Stimulated activated memory B cell treated with anti-CD40 and anti-IgM and Interleukin-4, amounts not matched to agents 10 μg/mL and 1 μg/mL and 100 μg/mL, for 72 hours (primary cell): ENCODE measurements around the gene IL10.

Source experiments
- ATAC-seq: fragments of 150-1000 bp; cut with Tn5 transposase; 2 replicates; pipeline ENCODE4 v1.10.0; 2021
- H3K27ac Mint-ChIP-seq: one replicate; pipeline ENCODE4 v1.8.0; 2022; ENCODE audit warnings: mild to moderate bottlenecking, mixed read lengths
- H3K27me3 Mint-ChIP-seq: one replicate; pipeline ENCODE4 v1.8.0; 2022; ENCODE audit warnings: mixed read lengths
- H3K36me3 Mint-ChIP-seq: one replicate; pipeline ENCODE4 v1.8.0; 2022; ENCODE audit warnings: mixed read lengths
- H3K4me1 Mint-ChIP-seq: one replicate; pipeline ENCODE4 v1.8.0; 2022; ENCODE audit warnings: mixed read lengths
- H3K4me3 Mint-ChIP-seq: one replicate; pipeline ENCODE4 v1.8.0; 2022; ENCODE audit warnings: mild to moderate bottlenecking, moderate library complexity, mixed read lengths
- H3K9me3 Mint-ChIP-seq: one replicate; pipeline ENCODE4 v1.8.0; 2022; ENCODE audit warnings: mixed read lengths

The IL10 gene

GRCh38 chr1:206772243-206772937 is at the start of gene IL10:
Gene IL10 (minus strand): TSS chr1:206772494. CDS start chr1:206772435, 59 bp downstream.
- Mint-ChIP-seq H3K36me3 (no peaks in the 10 kb centered on the region), H3K27me3 (no peaks in the 10 kb centered on the region), H3K4me1 (peaks cover 65% of the 10 kb centered on the region), H3K27ac (no peak within 1 kb of the TSS), H3K4me3 (peak within 1 kb of the TSS; percentile 55), H3K9me3 (no peaks in the 10 kb centered on the region)
- no peak for ATAC-seq

GRCh38 chr1:206821493-206821892 is 49.2 kb upstream of the IL10 start:
- no peak for ATAC-seq
- H3K4me1 Mint-ChIP-seq = peaks cover 17% of the 10 kb centered on the region
- H3K27me3 Mint-ChIP-seq = no peaks in the 10 kb centered on the region
- H3K4me3 Mint-ChIP-seq = no peak overlapping the region
- H3K27ac Mint-ChIP-seq = no peak overlapping the region
- no peaks in the 10 kb centered on the region for H3K36me3 Mint-ChIP-seq
- H3K9me3 Mint-ChIP-seq = peaks cover 2% of the 10 kb centered on the region

DNA sequence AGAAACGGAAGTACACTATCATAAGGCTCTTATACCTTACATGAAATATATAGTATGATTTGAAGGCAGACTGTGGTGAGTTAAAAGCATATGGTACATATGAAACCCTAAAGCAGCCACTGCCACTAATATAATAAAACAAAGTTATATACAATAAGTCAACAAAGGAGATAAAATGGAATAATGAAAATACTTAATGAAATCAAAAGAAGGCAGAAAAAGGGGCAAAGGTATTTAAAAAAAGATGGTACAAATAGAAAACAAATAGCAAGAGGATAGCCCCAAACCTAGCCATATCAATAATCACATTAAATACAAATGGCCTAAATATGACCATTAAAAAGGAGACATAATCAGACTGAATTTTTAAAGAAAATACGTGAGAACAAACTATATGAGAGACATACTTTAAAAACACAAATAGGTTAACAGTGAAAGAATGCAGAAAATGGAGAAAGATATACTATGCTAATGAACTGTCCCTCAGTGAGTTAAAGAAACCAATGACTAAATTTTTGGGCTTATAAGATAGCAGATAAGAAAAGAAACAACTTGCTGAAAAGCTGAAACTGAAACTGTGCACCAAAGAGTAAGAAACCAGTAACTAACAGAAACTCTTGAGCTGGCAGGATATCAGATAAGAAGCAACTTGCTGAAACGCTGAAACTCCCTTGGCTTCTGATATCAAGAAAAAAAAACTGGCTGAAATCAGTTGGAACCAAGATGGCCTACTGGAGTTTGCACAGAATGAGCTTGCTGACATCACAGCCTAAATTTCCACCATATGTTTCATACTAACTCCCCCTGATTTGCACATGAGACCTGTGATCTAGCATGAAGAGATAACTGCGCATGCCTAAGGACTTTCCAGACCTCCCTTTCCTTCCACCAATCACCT is 44.3 kb upstream of the IL10 start:
- Mint-ChIP-seq H3K9me3 (peaks cover 4% of the 10 kb centered on the region), H3K27ac (peak overlapping the region; percentile 42), H3K27me3 (no peaks in the 10 kb centered on the region), H3K4me3 (no peak overlapping the region), H3K36me3 (no peaks in the 10 kb centered on the region), H3K4me1 (peaks cover 38% of the 10 kb centered on the region)
- no peak for ATAC-seq

- ATAC-seq = peak; percentile 76
Measured at GRCh38 chr1:206814716-206815341, 42.5 kb upstream of the IL10 start.

DNA sequence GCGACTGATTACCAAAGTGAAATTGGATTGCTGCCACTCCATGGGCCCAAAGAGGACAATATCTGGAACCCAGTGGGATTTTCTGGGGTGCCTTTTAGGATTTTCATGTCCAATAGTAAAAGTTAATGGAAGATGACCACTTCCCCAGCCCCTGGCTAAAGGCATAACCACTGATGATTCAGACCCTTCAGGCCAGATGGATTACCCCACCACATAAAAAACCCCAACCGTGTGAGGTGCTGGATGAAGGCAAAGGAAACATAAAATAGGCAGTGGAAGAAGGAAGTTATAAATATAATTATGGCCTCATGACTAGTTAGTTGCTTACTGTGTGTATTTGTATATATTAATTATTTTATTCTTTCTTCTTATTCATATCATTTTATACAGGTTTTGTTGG is 40.2 kb upstream of the IL10 start:
- Mint-ChIP-seq H3K27ac (no peak overlapping the region), H3K4me3 (no peak overlapping the region), H3K4me1 (peaks cover 48% of the 10 kb centered on the region), H3K27me3 (no peaks in the 10 kb centered on the region), H3K36me3 (no peaks in the 10 kb centered on the region), H3K9me3 (peaks cover 4% of the 10 kb centered on the region)
- ATAC-seq = no peak

More at GRCh38 chr1:206814716-206815341, 42.5 kb upstream of the IL10 start:
- H3K36me3 Mint-ChIP-seq = no peaks in the 10 kb centered on the region
- no peaks in the 10 kb centered on the region for H3K27me3 Mint-ChIP-seq
- peak overlapping the region; percentile 54 for H3K27ac Mint-ChIP-seq
- peaks cover 38% of the 10 kb centered on the region for H3K4me1 Mint-ChIP-seq
- no peak overlapping the region for H3K4me3 Mint-ChIP-seq
- H3K9me3 Mint-ChIP-seq = peaks cover 4% of the 10 kb centered on the region

DNA sequence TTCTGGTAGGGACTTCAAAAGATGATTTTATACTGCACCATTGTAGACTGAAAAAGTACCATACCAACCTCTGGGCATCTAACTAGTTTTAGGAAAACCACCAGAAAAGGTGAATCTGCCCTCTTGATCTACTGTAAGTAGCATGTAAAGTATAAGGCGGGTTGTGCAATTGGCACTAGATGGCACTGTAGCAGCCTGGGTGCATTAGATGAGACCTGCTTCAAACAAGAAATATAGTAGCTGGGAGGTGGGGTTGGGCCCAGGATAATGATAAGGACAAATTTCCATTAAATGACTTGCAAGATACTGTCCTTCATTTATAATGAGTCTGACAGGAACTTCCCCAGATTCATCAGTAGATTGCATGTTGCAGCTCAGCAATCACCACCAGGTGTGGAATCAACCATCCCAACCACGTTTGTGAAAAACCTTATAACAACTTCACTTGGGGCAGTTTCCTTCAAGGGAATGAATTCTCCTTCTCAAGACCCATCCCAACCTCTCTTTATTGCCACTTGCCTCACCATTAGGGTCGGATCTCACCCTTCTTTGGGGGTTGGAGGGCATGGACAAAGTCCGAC is 37.3 kb upstream of the IL10 start:
- Mint-ChIP-seq H3K9me3 (no peaks in the 10 kb centered on the region), H3K27me3 (no peaks in the 10 kb centered on the region), H3K36me3 (no peaks in the 10 kb centered on the region), H3K4me1 (peaks cover 27% of the 10 kb centered on the region), H3K27ac (no peak overlapping the region), H3K4me3 (no peak overlapping the region)
- no peak for ATAC-seq

- H3K4me3 Mint-ChIP-seq = no peak overlapping the region
- peaks cover 21% of the 10 kb centered on the region for H3K4me1 Mint-ChIP-seq
- no peaks in the 10 kb centered on the region for H3K27me3 Mint-ChIP-seq
- no peak overlapping the region for H3K27ac Mint-ChIP-seq
- H3K9me3 Mint-ChIP-seq = no peaks in the 10 kb centered on the region
- H3K36me3 Mint-ChIP-seq = no peaks in the 10 kb centered on the region
- ATAC-seq = peak; percentile 88
Measured at GRCh38 chr1:206808615-206809014, 36.3 kb upstream of the IL10 start.

DNA sequence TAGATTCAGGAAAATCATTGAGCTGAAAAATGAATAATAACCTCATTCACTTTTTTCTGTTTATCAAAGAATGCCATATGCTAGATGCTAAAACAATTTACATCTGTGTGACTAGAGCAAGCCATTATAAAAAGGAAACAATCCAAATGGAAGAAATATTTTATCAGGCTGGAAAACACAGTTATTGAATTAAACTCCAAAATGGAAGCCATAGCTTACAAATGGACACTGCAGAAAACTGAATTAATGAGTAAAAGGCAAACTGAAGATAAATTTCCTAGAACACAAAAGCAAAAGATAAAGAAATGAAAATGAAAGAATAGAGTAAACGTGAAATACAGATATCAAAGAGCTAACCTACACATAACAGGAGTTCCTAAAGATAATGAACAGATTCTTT is 33.1 kb upstream of the IL10 start:
- Mint-ChIP-seq H3K4me3 (no peak overlapping the region), H3K9me3 (no peaks in the 10 kb centered on the region), H3K27ac (no peak overlapping the region), H3K27me3 (no peaks in the 10 kb centered on the region), H3K36me3 (no peaks in the 10 kb centered on the region), H3K4me1 (peaks cover 43% of the 10 kb centered on the region)
- no peak for ATAC-seq

DNA sequence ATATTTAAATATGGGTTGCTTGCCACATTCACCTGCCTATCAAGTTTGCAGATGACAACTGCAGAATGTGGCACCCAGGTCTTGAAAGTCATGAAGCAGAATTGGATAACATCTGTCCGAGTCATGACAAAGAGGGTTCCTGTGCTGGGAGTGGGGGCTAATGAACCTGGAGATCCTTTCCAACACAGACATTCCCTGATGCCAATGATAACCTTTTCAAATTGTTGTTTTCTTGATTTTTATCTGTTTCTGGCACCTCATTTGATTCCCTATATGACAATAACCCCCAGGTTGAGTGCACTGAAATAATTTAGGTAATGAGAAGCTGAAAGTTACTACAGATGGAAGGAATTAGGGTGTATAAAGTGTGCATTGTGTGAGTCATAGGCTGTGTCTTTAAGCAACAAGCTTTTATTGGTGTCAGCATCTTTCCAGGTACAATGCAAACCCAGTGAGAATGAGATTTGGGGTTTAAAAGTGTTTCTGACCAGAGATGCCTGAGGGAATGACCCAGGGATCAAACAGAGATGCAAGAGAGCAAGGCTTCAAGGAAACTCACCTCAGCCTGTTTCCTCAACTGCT is 32.0 kb upstream of the IL10 start:
- ATAC-seq = no peak
- Mint-ChIP-seq H3K27ac (peak overlapping the region; percentile 46), H3K9me3 (no peaks in the 10 kb centered on the region), H3K4me3 (no peak overlapping the region), H3K27me3 (no peaks in the 10 kb centered on the region), H3K4me1 (peaks cover 48% of the 10 kb centered on the region), H3K36me3 (no peaks in the 10 kb centered on the region)

GRCh38 chr1:206803221-206803730 is 31.0 kb upstream of the IL10 start:
- Mint-ChIP-seq H3K4me3 (no peak overlapping the region), H3K9me3 (no peaks in the 10 kb centered on the region), H3K27ac (peak overlapping the region; percentile 46), H3K36me3 (no peaks in the 10 kb centered on the region), H3K4me1 (peaks cover 41% of the 10 kb centered on the region), H3K27me3 (no peaks in the 10 kb centered on the region)
- peak; percentile 97 for ATAC-seq

GRCh38 chr1:206802401-206802800 is 30.1 kb upstream of the IL10 start:
- Mint-ChIP-seq H3K27ac (peak overlapping the region; percentile 46), H3K4me3 (no peak overlapping the region), H3K36me3 (no peaks in the 10 kb centered on the region), H3K4me1 (peaks cover 46% of the 10 kb centered on the region), H3K9me3 (no peaks in the 10 kb centered on the region), H3K27me3 (no peaks in the 10 kb centered on the region)
- no peak for ATAC-seq

DNA sequence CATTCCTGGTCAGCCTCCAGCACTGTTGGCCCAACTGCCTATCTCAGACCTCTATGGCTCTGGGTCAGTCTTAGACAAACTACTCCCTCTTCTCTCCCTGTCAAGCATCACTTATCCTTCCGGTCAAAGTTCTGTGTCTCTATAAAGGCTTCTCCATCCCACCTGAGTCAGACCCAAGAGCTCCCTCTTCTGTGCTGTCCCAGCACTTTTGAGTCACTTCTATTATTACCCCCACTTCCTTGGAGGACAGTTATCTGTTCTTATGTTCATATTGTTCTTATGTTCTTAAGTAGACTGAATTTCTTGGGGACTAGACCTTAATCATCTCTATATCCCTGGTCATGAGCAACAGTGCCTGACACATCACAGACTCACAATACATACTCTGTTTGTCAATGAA is 29.2 kb upstream of the IL10 start:
- Mint-ChIP-seq H3K4me1 (peaks cover 48% of the 10 kb centered on the region), H3K9me3 (no peaks in the 10 kb centered on the region), H3K27me3 (no peaks in the 10 kb centered on the region), H3K27ac (peak overlapping the region; percentile 12), H3K36me3 (no peaks in the 10 kb centered on the region), H3K4me3 (no peak overlapping the region)
- ATAC-seq = no peak

DNA sequence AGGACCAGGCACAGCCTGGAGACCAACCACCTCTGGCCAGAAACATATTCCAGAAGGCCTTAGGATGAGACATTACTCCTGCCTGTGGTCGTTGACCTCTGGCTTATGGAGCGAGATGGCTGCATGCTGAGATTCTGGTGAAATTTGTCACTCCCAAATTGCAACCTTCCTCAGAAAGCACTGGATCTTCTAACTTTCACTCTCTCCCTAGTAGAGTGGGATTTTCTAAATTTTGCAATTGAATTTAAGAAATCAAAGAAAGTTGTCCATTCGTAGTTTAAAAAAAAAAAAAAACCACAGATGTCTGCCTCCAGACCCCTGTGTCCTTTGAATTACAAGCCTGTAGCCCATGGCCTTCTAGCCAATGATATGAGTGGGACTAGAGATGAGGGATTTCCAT is 28.6 kb upstream of the IL10 start:
- no peak for ATAC-seq
- Mint-ChIP-seq H3K4me1 (peaks cover 48% of the 10 kb centered on the region), H3K4me3 (no peak overlapping the region), H3K36me3 (no peaks in the 10 kb centered on the region), H3K9me3 (no peaks in the 10 kb centered on the region), H3K27me3 (no peaks in the 10 kb centered on the region), H3K27ac (no peak overlapping the region)

DNA sequence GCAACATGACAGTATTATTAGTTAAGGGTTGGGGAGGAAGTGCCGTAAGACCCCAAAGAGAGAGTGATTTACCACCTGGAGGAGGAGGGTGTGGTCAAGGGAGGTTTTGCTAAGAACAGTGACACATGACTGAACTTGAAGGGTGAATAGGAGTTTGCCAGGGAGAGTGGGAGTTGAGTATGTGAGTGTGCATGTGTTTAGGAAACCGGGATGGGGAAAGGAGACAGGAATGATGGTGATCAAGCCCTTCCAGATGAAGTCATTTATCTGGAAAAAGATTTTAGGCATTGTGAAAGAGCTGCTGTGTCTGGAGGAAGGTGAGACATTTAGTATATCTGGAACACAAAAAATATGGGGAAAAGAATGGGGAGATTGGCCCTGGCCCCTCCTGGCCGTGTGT is 28.1 kb upstream of the IL10 start:
- peaks cover 52% of the 10 kb centered on the region for H3K4me1 Mint-ChIP-seq
- no peaks in the 10 kb centered on the region for H3K36me3 Mint-ChIP-seq
- H3K4me3 Mint-ChIP-seq = no peak overlapping the region
- no peak for ATAC-seq
- H3K27ac Mint-ChIP-seq = no peak overlapping the region
- no peaks in the 10 kb centered on the region for H3K27me3 Mint-ChIP-seq
- no peaks in the 10 kb centered on the region for H3K9me3 Mint-ChIP-seq

DNA sequence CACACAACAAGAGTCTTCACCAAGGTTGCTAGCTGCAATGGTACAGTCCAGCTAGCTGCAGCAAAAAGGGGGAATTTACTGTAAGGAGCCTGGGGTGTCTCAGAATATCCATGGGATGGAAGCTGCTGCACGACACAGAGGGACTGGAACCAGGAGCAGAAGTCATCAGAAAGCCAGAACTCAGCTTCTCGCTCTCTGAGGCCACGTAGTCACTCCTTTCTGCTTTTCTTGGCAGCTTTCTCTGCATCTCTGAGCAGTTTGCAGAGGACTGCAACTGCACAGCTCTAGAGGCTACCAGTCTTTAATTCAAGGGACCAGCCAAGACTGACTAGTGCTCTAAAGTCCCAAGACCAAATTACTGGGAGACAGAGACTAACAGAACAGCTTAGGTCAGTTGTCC is 27.0 kb upstream of the IL10 start:
- H3K4me1 Mint-ChIP-seq = peaks cover 63% of the 10 kb centered on the region
- no peak overlapping the region for H3K4me3 Mint-ChIP-seq
- ATAC-seq = no peak
- H3K36me3 Mint-ChIP-seq = no peaks in the 10 kb centered on the region
- no peak overlapping the region for H3K27ac Mint-ChIP-seq
- peaks cover 1% of the 10 kb centered on the region for H3K9me3 Mint-ChIP-seq
- H3K27me3 Mint-ChIP-seq = no peaks in the 10 kb centered on the region
